Right lobe of liver (tissue), 6 donors: Measurements from ENCODE around the gene KRTAP12-2. TPM values are rescaled to one million over a fixed set of nuclear protein-coding genes. Genes with fewer than 3 reads are reported as not detected.

Experiments
- ATAC-seq, 4 donors: fragments of 200-7000 bp; cut with Tn5 transposase; one replicate each; pipeline ENCODE4 v1.9.1; 2020; ENCODE audit warnings: mild to moderate bottlenecking in 4 of 4, moderate library complexity in 4 of 4
- DNase-seq, 3 donors: peaks; one replicate each; pipeline ENCODE4 v3.0.0-alpha.2; 2020
- H3K27ac ChIP-seq, 3 donors: fragments of 200-600 bp; one replicate each; pipeline ENCODE4 v1.8.0; 2022
- H3K27me3 ChIP-seq, 2 donors: fragments of 200-600 bp; one replicate each; pipeline ENCODE4 v1.8.0; 2022
- H3K36me3 ChIP-seq, 4 donors: fragments of 200-600 bp; sonication (generic) in 1 of 4; one replicate each; pipeline versions ENCODE4 v1.5.1 to v1.8.0; 2017 to 2022; ENCODE audit warnings: control low read depth in 1 of 4
- H3K4me1 ChIP-seq, 4 donors: fragments of 200-600 bp; sonication (generic) in 1 of 4; one replicate each; pipeline versions ENCODE4 v1.5.1 to v1.8.0; 2017 to 2022; ENCODE audit warnings: control low read depth in 1 of 4
- H3K4me3 ChIP-seq, 3 donors: fragments of 200-600 bp; one replicate each; pipeline ENCODE4 v1.8.0; 2022
- H3K9me3 ChIP-seq, 4 donors: fragments of 200-600 bp; sonication (generic) in 1 of 4; one replicate each; pipeline versions ENCODE4 v1.5.1 to v1.8.0; 2017 to 2022; ENCODE audit warnings: control low read depth in 1 of 4
- POLR2A ChIP-seq: fragments of 450-650 bp; IDR thresholded peaks from one replicate; pipeline ENCODE4 v1.6.1; 2017; ENCODE audit warnings: antibody characterized with exemption, mild to moderate bottlenecking
- WGBS: methylation state at CpG from one replicate; pipeline ENCODE4 v1.1.6; 2018; ENCODE audit warnings: low coverage, low lambda C conversion rate; ENCODE audit not compliant: insufficient coverage; ENCODE audit errors: missing lambda C conversion rate; 5-methylcytosine and 5-hydroxymethylcytosine counted together
- intact Hi-C, 2 donors: fragments of 100-400 bp; cut with DNase I; formaldehyde crosslinking; loops; one replicate each; pipeline versions ENCODE4 v1.11.2 to v1.14.1; 2022
- total RNA-seq, 6 experiments: library from RNA; depleted of rRNA in 2 of 6; stranded (reverse); fragments of >200 nt in 2 of 6; fragmentation: NEBNext Ultra II Directional in 3 of 6; extraction: Animal tissue kit (Norgen Biotek cat#: 25700) in 3 of 6; gene quantifications; one replicate each; pipeline versions ENCODE4 v1.1.0 to v1.2.4, GENCODE V29; 2016 to 2023
- TF ChIP-seq, protein P1 (sequence below), 4 donors: fragments of 200-600 bp in 3 of 4; fragments of 450-650 bp in 1 of 4; IDR thresholded peaks; one replicate each; pipeline versions ENCODE4 v1.5.1 to v1.8.0; 2016 to 2022; ENCODE audit warnings: antibody characterized with exemption in 4 of 4, mild to moderate bottlenecking in 2 of 4
- donor health status: DM: no; HTN: yes; CAD: no.
- donor health status: DM: no; HTN: no; CAD: no.
- donor health status: DM: no; HTN: no; CAD: no.
- donor health status: DM: no; HTN: yes; CAD: no.
- donor health status: DM: no; HTN: yes; CAD: no.

KRTAP12-2 gene
- total RNA-seq, 6 experiments from 2014 or later = not detected

GRCh38 chr21:44681152-44681551, 14.4 kb upstream of the KRTAP12-2 start:
- intact Hi-C loops = no loop called here
- WGBS = 73% methylated on average over 4 of the region's 11 CpGs
- H3K4me1 ChIP-seq = no peaks in the 10 kb centered on the region
- H3K27ac ChIP-seq = no peak overlapping the region
- TF ChIP-seq POLR2A = no peak
- H3K36me3 ChIP-seq = no peaks in the 10 kb centered on the region
- H3K4me3 ChIP-seq = no peak overlapping the region
- no peaks in the 10 kb centered on the region for H3K27me3 ChIP-seq
- H3K9me3 ChIP-seq = no peaks in the 10 kb centered on the region
- ATAC-seq = no peak
- no peak for DNase-seq

DNA sequence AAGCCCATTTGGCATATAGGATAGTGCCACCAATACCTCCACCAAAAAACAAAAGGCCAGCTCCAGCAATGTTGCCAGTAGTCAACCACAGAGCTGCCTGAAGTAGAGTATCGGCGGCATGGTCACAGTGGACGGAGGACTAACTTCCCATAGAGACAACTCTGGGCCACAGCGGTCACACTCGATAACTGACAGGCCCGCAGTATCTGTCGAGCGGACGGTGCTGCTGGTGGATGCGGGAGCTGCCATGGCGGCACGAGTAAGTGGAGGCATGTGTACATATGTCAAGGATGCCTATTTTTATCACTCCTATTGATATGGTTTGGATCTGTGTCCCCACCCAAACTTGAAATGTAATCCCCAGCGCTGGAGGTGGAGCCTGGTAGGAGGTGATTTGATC, 11.2 kb upstream of the KRTAP12-2 start:
- H3K4me1 ChIP-seq = no peaks in the 10 kb centered on the region
- H3K4me3 ChIP-seq = no peak overlapping the region
- ATAC-seq = no peak
- H3K9me3 ChIP-seq = peaks cover 0 to 4% (median 0%) of the 10 kb centered on the region in 4 donors
- WGBS = 91% methylated on average over 3 of the region's 13 CpGs
- intact Hi-C loops = no loop called here
- no peak for TF ChIP-seq POLR2A
- TF ChIP-seq, protein P1, sequence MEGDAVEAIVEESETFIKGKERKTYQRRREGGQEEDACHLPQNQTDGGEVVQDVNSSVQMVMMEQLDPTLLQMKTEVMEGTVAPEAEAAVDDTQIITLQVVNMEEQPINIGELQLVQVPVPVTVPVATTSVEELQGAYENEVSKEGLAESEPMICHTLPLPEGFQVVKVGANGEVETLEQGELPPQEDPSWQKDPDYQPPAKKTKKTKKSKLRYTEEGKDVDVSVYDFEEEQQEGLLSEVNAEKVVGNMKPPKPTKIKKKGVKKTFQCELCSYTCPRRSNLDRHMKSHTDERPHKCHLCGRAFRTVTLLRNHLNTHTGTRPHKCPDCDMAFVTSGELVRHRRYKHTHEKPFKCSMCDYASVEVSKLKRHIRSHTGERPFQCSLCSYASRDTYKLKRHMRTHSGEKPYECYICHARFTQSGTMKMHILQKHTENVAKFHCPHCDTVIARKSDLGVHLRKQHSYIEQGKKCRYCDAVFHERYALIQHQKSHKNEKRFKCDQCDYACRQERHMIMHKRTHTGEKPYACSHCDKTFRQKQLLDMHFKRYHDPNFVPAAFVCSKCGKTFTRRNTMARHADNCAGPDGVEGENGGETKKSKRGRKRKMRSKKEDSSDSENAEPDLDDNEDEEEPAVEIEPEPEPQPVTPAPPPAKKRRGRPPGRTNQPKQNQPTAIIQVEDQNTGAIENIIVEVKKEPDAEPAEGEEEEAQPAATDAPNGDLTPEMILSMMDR (IDR thresholded peaks at IDR 0.05) = no peak
- no peaks in the 10 kb centered on the region for H3K27me3 ChIP-seq
- DNase-seq = no peak
- no peaks in the 10 kb centered on the region for H3K36me3 ChIP-seq
- H3K27ac ChIP-seq = no peak overlapping the region

DNA sequence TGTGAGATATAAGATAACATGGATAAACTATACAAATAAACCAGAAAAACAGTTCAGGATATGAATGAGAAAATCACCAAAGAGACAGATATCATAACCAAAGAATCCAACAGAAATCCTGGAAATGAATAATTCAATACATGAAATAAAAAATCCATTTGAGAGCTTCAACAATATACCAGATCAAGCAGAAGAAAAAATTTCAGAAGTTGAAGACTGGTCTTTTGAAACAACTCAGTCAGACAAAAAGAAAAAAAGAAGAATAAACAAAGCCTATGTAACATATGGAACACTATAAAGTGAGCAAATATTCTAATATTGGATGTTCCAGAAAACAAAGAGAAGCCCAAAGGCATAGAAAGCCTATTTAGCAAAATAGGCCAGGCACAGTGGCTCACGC, 5.2 kb upstream of the KRTAP12-2 start:
- no CpG with 5 or more reads among the region's 1 CpG for whole genome bisulfite sequencing
- Histone ChIP-seq H3K4me3 (no peak overlapping the region), H3K36me3 (no peaks in the 10 kb centered on the region), H3K27me3 (no peaks in the 10 kb centered on the region), H3K4me1 (no peaks in the 10 kb centered on the region), H3K9me3 (peaks cover 0 to 4% (median 0%) of the 10 kb centered on the region in 4 donors), H3K27ac (no peak overlapping the region)
- TF ChIP-seq, protein P1 (IDR thresholded peaks at IDR 0.05) = no peak
- TF ChIP-seq POLR2A = no peak
- intact Hi-C loops = no loop called here
- DNase-seq (no peak), ATAC-seq (no peak)

DNA sequence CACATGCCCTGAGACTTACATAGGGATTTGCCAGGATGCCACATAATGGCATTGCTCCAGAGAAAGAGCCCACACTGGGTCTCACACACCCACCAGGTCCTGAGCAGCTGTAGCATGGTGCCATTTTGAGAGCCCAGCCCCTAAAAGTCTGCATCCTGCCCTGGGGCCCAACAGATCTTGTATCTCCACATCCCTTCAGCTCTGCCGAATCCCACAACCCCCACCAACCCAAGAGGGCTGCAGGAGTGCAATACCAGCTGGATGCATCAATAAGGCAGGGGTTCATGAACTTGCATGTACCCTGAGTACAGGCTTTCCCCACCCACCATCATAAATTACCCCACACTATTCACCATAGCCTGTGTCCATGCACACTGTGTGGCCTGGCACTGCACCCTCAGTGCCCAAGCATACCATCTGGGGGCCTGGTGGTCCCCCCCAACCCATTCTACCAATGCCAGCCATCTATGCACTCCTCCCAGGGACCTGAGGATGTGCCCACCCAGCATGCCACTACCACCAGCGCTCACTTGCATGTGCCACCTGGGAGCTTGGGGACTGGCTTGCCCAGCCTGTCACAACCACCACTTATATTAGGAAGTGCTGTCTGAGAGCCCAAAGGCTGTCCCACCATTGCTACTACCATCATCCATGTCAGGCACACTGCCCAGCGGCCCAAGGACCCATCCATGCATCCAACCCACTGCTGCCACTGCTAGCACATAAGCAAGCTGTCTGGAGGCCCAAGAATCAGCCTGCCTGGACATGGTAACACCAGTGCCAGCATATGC, 4.1 kb upstream of the KRTAP12-2 start:
- H3K4me3 ChIP-seq = no peak overlapping the region
- no peaks in the 10 kb centered on the region for H3K27me3 ChIP-seq
- no peak overlapping the region for H3K27ac ChIP-seq
- TF ChIP-seq, protein P1 (IDR thresholded peaks at IDR 0.05) = no peak
- TF ChIP-seq POLR2A = no peak
- ATAC-seq (no peak), DNase-seq (no peak)
- H3K36me3 ChIP-seq = no peaks in the 10 kb centered on the region
- peaks cover 0 to 4% (median 0%) of the 10 kb centered on the region in 4 donors for H3K9me3 ChIP-seq
- no peaks in the 10 kb centered on the region for H3K4me1 ChIP-seq
- WGBS = 49% methylated on average over 3 of the region's 3 CpGs
- intact Hi-C loops = no loop called here

DNA sequence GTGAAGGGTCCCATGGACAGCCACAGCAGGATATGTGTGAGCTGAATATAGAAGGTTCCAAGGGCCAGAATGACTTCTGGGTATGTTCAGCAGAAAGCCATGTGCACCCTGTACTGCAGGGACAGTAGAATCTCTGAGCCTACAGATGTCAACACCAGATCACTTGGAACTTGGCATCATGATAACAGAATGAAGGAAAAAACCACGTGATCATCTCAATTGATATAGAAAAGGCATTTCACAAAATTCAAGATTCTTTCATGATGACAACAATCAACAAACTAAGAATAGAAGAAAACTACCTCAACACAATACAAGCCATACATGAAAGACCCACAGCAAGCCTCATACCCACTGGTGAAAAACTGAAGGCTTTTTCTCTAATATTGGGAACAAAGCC, 885 bp upstream of the KRTAP12-2 start:
- ATAC-seq = no peak
- no peak for DNase-seq
- intact Hi-C loops = no loop called here
- Histone ChIP-seq H3K36me3 (no peaks in the 10 kb centered on the region), H3K4me1 (no peaks in the 10 kb centered on the region), H3K27me3 (no peaks in the 10 kb centered on the region), H3K9me3 (no peaks in the 10 kb centered on the region), H3K4me3 (no peak overlapping the region), H3K27ac (no peak overlapping the region)
- WGBS = 44% methylated on average over 1 of the region's 1 CpG
- no peak for TF ChIP-seq POLR2A
- TF ChIP-seq, protein P1 (IDR thresholded peaks at IDR 0.05) = no peak
